Stimulated activated CD4-positive, alpha-beta T cell treated with anti-CD3 and anti-CD28 coated beads, Interleukin-12 subunit alpha, Interleukin-12 subunit beta, amount 100 ng/mL, for 24 hours (primary cell): ENCODE results near the gene SH2D6.
"Not testable (repeated sequence)": the region's sequence is repeated elsewhere in the genome, so short reads cannot be mapped to it uniquely, and the experiment has no call there.

Experiments
- DNase-seq, 2 experiments: peaks; one replicate each; pipeline ENCODE4 v3.0.0-alpha.2; 2020; ENCODE audit warnings: low read depth in 2 of 2

SH2D6 gene

GRCh38 chr2:85439025-85439472 is 20.5 kb downstream of the SH2D6 start:
- no peak for DNase-seq

- DNase-seq = not testable (repeated sequence)
Measured at GRCh38 chr2:85439569-85439968, 21.1 kb downstream of the SH2D6 start.

GRCh38 chr2:85439986-85440385 is 21.5 kb downstream of the SH2D6 start:
- DNase-seq = no peak

- DNase-seq = no peak
Measured at GRCh38 chr2:85440729-85441128, 22.2 kb downstream of the SH2D6 start.

GRCh38 chr2:85441864-85442263 is 23.4 kb downstream of the SH2D6 start:
- no peak for DNase-seq

- no peak for DNase-seq
Measured at GRCh38 chr2:85444629-85445172, 26.2 kb downstream of the SH2D6 start.

- DNase-seq = no peak
Measured at GRCh38 chr2:85445316-85446295, 27.1 kb downstream of the SH2D6 start.

GRCh38 chr2:85446296-85447221 is 28.0 kb downstream of the SH2D6 start:
- DNase-seq = no peak

- DNase-seq = no peak
Measured at GRCh38 chr2:85447222-85447585, 28.7 kb downstream of the SH2D6 start.

- DNase-seq = no peak
Measured at GRCh38 chr2:85448461-85449213, 30.1 kb downstream of the SH2D6 start.

- no peak for DNase-seq
Measured at GRCh38 chr2:85449214-85449588, 30.7 kb downstream of the SH2D6 start.

GRCh38 chr2:85452237-85452636 is 33.7 kb downstream of the SH2D6 start:
- DNase-seq = no peak

GRCh38 chr2:85453571-85453970 is 35.1 kb downstream of the SH2D6 start:
- DNase-seq = no peak

- DNase-seq = no peak
Measured at GRCh38 chr2:85455552-85456090, 37.1 kb downstream of the SH2D6 start.

- no peak for DNase-seq
Measured at GRCh38 chr2:85457043-85457442, 38.5 kb downstream of the SH2D6 start.

GRCh38 chr2:85457877-85458316 is 39.4 kb downstream of the SH2D6 start:
- DNase-seq = no peak

- no peak for DNase-seq
Measured at GRCh38 chr2:85458601-85459563, 40.4 kb downstream of the SH2D6 start.

GRCh38 chr2:85459771-85460170 is 41.3 kb downstream of the SH2D6 start:
- no peak for DNase-seq

GRCh38 chr2:85462322-85462721 is 43.8 kb downstream of the SH2D6 start:
- DNase-seq = no peak
